AML-193 (cell line): Measurements from ENCODE around the gene KCNQ1.

ENCODE experiments used
- DNase-seq, 2 experiments: peaks; one replicate each; lab custom pipeline; 2025; lab: John Stamatoyannopoulos, UW

Gene KCNQ1

DNA sequence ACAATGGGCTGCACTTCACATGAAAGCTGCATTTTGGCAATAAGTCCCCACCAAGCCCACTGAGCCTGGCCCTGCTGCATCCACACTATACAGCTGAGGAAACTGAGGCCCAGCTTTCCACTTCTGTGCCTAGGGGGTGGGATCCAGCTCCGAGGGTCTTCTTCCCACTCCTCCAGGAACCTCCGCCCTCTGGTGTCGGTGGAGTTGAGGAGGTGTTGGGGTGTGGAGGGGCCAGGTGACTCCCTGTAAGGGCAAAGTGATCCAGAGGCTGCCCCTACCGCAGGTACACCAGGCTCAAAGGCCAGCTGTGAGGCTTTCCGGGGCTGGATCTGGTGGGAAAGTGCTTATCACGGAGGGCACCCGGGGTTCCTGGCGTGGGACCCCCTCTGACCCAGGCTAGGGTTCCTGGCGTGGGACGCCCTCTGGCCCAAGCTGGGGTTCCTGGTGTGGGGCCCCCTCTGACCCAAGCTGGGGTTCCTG is 125.0 kb downstream of the KCNQ1 start:
- DNase-seq: no peak

DNA sequence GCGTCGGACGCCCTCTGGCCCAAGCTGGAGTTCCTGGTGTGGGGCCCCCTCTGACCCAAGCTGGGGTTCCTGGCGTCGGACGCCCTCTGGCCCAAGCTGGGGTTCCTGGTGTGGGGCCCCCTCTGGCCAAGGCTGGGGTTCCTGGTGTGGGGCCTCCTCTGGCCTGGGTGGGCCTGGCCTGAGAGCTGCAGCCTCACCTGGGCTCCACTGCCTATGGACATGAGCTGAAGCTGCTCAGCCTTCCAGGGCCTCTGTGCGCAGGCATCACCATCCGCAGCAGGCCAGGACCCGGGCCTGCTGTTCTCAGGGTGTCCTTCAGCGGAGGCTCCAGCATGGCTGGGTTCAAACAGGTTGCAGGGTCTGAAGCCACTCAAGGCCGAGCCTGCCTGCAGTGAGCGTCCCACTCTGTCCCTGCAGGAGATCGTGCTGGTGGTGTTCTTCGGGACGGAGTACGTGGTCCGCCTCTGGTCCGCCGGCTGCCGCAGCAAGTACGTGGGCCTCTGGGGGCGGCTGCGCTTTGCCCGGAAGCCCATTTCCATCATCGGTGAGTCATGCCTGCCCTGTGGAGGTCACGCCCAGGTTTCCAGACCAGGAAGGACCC is 125.5 kb downstream of the KCNQ1 start:
- no peak for DNase-seq

DNA sequence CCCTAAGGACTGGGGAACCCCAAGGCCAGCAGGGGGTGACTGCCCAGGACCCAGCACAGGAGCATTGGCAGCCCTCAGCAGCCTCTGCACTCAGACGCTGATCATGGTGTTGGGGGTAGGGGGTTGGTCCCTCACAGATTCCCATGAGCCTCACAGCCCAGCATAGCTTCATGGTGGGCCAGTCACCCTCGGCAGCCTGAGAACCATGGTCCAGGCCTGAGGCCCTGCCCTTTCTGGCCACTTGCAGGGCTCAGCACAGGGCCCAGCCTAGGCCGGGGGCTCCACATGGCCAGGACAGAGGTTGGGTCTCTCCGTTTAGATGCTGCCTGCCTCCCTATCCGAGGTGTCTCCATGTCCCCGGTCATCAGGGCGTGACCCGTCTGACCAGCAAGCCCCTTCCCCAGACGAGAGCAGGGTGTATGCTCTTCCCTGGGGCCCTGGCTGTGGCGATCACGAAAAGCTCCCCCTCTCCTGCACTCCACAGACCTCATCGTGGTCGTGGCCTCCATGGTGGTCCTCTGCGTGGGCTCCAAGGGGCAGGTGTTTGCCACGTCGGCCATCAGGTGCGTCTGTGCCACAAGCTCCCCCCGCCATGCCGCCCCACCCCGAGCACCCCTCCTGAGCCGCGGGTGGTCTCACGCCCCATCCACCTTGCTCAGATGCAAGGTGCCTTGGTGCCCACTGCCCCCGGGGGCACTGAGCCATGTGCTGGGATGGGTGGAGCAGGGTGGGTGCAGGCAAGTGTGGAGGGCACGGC is 126.2 kb downstream of the KCNQ1 start:
- DNase-seq: no peak

DNA sequence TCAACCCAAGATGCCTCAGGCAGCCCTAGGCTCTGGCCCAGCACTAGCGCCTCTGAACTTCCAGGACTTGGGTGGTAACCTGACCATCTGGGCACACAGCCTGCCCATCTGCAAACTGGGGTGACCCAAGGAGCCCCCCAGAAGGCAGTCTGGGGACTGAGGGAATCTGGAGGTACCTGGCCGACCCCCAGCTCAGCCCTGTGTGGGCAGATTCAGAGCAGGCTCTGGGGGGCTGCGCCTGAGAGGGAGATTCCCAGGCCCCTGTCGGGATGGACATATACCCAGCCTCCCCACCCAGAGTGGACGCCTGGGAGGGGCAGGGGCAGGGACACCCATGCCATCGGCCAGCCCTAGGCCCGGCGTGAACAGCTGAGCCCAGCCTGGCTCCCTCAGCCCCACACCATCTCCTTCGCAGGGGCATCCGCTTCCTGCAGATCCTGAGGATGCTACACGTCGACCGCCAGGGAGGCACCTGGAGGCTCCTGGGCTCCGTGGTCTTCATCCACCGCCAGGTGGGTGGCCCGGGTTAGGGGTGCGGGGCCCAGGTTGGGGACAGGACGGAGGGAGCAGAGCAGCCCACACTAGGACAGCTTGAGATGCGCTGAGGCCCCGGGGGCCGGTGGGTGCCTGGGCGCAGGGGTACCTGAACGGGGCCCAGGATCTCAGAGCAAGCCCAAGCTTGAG is 126.9 kb downstream of the KCNQ1 start:
- no peak for DNase-seq

DNA sequence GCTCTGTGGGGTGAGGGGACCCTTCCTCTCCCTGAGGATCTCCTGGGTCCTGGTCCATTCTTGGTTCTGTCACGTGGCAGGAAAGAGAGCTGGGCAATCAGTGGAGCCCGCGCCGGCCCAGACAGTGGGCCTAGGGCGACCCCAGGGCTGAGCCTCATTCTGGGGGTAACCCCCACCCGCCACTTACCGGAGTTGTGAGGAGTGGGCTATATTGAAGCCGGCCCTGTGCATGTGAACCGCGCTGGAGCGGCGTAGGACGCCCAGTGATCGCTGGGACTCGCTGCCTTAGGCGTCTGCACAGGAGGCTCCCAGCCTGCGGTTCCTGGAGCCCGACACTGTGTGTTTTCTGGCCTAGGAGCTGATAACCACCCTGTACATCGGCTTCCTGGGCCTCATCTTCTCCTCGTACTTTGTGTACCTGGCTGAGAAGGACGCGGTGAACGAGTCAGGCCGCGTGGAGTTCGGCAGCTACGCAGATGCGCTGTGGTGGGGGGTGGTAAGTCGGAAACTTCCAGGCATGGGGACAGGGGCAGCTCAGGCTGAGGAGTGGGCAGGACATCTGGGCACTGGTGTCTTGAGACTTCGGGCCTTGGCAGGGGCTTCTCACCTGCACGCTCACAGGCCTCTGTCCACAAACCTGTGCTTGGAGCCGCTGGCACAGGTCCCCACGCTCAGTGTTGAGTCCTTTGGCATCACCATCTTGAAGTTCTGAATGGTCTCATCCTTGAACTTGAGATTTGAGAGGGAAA is 127.9 kb downstream of the KCNQ1 start:
- no peak for DNase-seq

DNA sequence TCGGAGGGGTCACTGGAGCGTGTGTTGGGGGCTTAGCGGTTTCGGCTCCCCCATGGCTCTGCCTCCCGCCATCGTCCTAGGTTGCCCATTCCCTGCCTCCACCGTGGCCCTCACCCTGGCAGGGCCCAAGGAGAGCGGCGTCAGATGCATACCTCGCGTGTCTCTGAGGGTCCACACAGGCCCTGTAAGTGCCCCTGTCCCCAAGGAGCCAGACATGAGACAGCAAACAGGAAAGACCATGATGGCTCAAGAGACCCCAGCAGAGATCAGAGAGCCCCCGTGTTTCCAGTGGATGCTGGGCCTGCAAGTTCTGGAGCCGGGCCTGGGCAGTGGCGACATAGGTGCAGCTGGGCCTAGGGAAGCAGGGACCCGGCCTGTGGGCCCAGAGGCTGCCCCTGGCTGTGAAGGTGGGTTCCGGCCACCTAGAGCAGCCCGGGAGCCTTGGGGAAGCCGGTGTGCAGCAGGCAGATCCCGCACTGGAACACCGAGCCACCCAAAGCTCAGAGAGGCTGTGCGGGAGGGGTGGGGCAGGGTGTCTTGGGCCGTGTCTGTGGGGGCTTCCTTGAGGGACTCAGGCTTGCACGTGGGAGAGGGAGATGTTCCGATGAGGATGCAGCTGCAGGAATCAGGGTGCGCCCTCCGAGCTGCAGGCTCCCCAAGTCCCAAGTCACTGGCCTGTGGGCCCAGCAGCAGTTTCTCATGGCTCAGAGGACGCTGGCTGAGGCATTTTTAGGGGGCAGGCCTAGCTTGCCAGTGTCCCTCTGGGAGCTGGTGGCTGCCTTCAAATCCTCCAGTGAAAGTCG is 128.6 kb downstream of the KCNQ1 start:
- no peak for DNase-seq

DNA sequence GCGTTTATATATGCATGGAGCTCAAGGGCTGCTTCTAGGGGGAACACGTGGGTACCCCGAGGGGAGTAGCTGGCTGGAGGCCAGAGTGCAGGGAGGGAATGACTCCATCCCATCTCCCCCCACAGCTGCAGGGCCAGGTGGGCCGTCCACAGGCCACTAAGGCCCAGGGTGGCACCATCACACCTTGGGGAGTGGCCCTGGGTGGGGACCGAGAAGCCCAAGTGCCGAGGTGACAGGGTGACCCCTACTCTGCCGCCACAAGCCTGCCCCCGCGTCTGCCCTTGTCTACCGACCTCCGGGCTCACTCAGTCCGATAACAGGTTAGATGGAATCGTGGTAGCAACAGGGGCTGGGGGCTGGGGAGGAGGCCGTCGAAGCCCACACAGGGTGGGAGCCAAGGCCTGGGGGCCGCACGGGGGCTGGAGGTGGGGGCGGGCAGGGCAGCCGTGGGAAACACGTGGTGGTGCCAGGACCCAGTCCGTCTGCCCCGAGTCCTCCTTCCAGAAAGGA is 129.3 kb downstream of the KCNQ1 start:
- DNase-seq: no peak

DNA sequence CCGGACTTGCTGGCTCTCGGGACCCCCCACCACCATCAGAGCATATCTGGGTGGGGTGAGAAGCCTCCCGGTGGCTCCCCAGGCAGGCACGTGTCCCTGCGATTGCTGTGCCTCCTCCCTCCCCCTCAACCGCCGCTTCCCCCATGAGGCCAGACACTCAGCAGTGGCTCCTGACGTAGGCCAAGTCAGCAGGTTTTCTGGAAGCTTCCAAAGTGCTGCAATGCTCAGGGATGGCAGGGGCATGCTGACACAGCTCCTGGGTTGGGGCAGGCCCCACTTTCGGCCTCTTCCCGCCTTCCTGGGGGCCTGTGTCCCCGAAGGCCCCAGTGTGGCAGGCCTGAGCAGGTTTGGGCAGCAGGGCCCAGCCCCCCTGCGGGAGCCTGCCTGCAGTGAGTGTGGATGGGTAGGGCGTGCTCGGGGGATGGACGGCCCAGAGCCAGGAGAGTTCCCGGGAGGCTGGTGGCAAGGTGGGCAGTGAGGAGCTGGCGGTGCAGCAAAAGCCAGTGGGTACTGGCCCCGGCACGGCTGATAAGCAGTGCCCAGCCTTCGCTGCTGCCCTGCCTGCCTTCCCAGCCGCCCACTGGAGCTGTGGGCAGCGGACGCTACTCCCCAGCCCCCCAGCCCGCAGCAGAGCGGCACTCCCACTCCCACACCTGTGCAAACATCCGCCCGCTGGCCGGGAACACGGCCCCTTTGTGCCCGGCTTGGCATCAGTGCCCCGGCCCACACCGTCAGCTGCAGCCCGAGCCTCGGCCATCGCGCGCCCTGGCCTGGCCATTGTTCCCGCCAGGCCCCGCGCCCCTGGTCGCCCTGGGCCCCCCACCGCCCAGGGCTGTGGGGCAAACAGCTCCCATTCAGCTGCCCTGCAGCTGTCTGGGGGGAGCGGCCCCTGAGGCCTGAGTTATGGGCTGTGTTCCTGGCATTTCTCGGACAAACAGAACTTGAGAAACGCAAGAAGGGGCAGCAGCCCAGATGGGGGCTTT is 130.0 kb downstream of the KCNQ1 start:
- no peak for DNase-seq

DNA sequence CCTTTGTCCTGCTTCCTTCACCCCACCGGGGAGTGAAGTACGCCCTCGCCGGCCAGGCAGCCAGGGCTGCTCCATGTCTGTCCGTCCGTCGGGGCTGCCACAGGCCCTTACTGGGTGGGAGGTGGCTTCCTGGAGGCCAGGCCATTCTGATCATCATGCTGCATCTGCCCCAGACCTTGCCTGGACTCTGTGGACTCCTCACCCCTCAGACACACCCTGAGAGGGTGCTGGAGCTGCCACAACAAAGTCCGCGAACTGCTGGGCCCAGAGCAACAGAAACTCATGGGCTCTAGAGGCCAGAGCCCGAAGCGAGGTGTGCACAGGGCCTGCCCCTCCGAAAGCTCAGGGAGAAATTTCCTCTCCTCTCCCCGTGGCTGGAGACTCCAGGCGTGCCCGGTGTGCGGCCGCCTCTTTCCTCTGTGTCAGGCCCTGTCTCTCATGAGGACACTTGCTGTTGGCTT is 130.8 kb downstream of the KCNQ1 start:
- no peak for DNase-seq

DNA sequence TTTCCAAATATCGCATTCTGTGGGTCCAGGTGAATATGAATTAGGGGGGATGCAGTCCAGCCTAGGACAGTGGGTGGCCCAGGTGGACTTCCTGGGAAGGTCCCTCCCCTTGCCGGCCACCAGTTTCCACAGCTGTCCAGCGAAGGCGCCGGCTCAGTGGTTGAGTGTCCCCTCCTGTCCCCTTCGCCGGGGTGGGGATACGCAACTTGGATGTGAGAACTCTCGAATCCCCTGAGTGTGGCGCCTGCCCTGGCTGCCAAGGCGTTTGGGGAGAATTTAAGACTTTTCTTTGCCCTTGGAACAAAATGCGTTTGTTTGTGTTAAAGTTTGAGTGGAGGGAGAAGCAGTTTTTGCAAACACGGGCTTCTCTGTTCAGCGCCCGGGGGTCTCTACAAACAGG is 131.3 kb downstream of the KCNQ1 start:
- no peak for DNase-seq

DNA sequence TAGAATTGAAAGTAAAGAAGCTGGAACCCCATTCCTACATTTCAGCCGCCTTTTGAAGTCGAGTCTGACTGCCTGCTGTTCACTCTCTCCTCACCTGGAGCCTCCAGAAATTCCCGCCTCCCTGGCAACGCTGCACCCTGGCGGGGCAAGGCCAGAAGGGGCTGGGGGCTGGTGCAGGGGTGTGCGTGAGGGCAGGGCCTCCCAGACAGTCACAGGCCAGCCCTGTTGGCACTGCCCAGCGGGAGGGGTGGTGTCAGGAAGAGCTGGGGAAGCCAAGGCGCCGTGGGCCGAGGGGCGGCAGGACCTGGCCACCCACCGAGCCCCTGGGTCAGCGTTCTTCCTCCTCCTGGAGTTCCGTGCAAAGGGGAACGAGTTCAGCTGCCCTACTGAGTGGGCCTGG is 131.7 kb downstream of the KCNQ1 start:
- DNase-seq: no peak

DNA sequence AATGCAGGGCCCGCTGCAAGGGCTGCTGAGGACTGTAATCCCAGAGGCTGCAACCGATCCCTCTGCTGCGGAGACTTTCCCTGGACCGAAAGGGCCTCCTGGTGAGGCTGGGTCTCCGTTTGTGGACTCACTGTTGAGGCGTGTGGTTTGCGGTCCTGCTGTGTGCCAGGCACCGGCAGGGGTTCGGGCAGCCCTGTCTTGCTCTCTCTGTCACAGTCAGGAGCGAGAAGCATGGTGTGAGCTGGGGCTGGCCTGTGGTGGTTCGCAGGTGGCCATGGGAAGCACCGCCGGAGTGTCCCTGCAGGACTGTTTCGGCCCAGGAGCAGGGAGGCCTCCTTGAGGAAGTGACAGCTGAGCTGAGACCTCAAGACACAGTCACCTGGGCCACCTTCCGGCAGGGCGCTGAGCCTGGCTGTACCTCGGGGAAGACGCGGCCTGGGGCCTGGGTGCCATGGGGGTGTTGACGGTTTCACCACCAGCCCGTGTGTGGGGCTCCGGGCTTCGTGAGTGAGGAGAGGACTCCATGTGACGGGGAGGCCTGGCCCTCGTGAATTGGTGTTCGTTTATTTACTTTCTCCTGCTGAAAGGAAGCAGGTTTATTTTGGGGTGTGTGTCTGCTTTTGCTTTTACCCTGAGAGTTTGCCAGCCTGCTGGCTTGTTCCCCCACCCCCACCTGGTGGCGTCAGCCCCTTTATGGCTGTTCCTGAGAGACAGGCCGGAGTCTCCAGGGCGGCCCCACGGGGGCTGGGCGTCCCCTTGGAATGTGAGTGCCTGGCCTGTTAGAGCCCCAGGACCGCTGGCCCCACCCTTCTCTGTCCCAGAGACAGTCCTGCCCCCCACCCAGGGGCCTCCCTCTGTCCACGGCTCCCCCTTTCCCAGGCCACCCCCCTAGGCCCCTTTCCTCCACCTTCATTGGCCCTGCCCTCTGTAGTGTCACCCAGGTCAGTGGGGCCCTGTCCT is 132.5 kb downstream of the KCNQ1 start:
- no peak for DNase-seq

DNA sequence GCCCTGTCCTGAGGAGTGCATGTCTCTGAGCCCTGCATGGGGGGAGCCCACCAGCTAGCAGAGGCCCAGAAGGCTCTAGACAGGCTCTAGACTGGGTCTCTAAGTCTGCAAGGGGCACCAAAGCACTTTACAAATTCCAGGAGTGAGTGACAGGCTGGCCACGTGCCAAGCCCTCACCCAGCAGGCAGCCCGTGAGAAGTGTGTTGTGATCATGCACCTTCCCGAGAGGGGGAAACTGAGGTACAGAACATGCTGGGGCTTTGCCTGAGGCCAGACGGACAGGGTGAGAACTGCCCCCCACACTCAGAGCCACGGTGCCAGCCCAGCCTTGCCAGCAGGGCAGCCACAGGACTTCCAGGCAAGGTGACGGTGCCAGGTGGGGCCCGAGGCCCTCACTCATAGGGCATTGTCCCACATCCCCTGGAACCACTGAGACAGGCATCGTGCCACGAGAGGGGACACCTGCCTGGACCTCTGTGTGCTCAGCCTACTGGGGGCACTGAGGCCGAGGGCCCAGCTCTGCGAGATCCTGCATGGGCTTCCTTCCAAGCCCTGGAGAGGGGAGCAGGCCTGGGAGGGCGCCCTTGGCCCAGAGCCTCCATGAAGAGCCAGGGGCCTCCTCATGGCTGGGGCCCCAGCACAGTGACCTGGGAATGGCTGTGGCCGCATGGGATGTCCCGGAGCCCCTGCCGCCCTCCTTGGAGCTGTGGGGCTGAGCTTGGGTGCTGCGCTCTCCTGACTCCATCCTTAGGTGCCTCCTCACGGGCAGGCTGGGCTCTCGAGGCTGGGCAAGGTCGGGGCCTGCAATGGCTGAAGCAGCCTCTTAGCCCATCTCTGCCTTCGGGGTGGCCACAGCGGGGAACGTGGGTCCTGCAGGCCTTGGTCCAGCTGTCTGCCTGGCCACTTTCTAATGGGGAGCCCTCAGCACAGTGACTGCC is 133.5 kb downstream of the KCNQ1 start:
- no peak for DNase-seq

DNA sequence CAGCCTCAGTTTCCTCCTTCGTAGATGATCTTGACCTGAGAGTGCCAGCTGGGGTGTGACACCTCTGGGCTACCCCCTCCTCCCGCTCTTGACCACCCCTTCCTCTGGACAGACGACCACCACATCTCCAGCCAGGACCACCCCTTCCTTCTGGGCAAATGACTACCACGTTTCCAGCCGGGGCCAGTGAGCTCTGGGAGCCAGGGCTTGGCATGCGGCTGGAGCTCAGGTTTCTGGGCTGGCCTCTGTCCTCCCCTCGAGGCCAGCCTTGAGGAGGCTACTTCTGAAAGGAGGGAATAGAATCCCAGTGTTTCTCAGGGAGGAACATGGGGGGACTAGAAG is 134.1 kb downstream of the KCNQ1 start:
- no peak for DNase-seq

DNA sequence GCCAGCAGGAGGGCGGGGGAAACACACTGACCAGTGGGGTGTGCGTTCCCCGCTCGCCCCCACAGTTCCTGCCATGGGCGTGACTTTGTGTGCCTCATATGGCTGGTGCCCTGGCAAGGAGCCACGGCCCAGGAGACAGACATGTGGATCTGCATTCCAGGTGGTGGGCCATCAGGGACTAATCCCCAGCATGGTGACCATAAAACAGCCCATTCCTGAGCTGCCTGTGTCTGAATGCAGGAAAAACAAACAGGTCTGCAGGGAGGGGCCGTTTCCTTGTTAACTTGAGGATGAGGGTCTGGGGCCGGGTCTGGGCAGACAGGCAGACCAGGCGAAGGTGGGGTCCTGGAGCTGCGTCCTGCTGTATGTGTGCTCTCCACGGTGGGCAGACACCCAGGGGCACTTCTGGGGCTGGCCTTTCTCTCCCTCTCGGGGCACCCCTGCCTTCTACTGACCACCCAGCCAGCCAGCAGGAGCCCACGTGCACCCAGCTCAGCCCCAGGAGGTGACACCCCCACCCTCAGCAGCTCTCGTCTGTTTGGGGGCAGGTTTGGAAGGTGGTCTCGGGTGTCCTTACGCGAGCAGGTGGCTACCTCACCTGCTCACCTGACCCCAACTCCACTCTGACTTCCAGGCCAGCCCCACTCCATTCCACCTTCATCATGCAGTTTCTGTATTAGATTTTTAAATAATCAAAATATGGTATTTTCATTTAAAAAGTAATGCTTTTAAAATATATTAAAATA is 134.7 kb downstream of the KCNQ1 start:
- DNase-seq: no peak

DNA sequence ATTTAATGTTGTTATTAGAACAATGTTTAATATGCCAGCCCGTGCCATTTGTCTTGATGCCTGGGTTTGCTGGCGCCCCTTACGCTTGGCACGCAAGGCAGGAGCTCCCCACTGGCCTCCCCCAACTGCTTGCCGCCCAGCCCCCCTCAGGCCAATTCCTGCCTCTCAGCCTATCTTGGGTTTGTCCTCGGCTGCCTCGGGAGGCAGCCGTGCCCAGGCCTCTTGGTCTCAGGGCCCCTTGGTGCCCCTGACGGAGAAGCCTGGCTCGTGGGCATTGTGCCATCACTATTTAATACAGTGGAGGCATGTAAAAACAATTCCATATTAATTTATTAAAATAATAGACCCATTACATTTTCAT is 135.2 kb downstream of the KCNQ1 start:
- no peak for DNase-seq

DNA sequence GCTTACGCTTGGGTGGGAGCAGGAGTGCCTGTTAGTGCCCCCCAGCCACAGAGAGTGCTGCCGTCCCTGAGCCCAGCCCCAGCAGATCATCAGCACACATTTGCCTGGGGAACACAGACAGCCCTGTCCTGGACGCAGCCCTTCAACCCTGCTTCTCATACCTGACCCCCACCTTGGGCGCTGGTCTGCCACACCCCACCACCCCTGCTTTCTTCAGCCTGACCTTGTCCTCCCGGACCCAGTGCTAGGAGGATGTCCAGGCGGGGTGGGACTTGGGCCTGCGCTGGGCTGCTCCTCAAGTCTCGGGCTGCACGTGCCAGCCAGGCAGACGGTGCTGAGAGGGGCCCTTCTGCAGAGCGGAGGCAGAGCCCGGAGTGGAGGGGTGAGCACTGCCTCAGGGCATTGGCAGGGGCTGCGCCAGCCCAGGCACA is 135.8 kb downstream of the KCNQ1 start:
- no peak for DNase-seq
